ENCODE results near the gene TTC19. TPM values are rescaled to one million over a fixed set of nuclear protein-coding genes. Genes with fewer than 3 reads are reported as not detected.
A peak's percentile ranks its signal among the peaks of the same experiment; 100 is the strongest.
"Not testable (repeated sequence)": the region's sequence is repeated elsewhere in the genome, so short reads cannot be mapped to it uniquely, and the experiment has no call there.

The TTC19 gene
- total RNA-seq, 1 experiment from 2014 or later = 19.8 TPM

DNA sequence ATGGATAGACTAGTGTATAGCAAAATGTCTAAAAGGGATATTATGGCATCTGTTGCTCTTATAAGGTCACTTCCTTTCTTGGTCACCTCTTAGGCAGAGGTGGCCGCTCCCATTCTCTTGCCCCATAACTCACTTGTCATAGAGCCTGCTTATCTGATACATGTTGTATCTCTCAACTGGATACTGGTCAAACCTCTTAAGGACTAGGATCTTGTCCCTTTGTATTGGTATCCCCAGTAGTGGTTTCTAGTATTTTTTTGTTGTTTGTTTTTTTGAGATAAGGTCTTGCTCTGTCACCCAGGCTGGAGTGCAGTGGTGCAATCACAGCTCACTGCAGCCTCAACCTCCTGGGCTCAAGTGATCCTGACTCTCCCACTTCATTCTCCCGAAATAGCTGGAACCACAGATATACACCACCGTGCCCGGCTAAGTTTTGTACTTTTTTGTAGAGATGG, 27.1 kb upstream of the TTC19 start:
- DNase-seq (ENCODE audit: low read depth) = no peak

DNA sequence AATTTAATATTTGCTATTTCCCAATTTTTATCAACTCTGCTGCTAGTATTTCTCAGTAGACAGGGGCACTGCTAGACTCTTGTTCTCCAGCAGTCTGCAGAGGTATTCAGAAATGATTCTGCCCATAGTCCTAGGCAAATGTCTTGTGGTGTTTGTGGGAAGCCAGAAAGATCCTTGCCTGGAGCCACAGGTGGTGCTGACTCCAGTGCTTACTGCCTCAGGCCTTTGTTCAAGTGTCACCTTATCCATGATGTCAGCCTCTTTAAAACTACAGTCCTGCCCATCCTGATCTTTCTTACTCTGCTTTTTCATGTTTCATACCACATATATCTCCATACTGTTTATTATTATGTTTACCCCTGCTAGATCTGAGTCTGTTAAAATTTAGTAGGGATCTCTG, 26.6 kb upstream of the TTC19 start:
- peak; percentile 45 for DNase-seq (ENCODE audit: low read depth)

DNA sequence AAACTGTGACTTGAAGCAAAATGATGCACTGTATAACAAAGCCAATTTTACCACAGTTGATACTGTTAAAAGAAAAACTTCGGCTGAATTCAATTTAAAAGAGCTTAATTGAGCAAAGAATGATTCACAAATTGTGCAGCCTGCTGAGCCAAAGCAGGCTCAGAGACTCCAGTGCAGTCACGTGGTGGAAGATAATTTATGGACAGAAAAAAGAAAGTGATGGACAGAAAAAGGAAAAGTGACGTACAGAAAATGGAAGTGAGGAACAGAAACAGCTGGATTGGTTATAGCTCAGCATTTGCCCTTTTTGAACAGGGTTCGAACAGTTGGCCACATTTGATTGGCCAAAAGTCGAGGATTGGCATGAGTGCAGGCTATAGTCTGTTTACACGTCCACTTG, 25.8 kb upstream of the TTC19 start:
- DNase-seq (ENCODE audit: low read depth) = no peak

DNA sequence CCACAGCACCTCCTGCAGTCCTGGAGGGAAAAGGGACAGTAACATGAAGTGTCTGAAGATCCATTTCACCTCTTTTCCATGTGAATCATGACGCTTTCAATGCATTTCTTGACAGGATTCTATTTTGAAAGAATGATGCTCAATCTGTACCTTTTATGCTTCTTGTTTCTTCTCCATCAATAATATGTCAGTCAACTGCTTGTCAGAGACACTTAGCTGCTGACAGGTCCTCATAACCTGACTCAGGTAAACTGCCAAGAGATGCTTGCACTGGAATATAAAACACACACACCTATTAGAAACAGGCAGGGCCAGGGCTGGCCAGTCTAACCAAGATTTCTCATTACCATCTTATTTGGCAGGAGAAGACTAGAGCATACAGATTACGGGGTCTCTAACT, 21.7 kb upstream of the TTC19 start:
- DNase-seq (ENCODE audit: low read depth) = no peak

DNA sequence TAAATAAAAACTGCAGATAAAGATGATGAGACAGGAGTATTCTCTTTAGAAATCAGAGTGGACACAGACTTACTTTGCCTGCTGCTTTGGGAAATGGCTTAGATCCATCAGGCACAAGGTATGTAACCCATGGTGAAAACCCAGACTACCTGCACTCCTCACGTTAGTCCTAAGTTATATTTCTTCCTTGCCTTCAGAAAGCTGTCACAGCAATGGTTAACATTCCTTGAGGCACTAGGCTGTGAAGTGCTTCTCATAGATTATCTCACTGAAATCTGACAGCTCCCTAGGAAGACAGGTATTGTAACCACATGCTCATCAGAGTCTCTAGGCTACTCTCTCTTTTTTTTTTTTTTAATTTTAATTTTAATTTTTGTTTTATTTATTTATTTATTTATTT, 21.0 kb upstream of the TTC19 start:
- DNase-seq (ENCODE audit: low read depth) = no peak

DNA sequence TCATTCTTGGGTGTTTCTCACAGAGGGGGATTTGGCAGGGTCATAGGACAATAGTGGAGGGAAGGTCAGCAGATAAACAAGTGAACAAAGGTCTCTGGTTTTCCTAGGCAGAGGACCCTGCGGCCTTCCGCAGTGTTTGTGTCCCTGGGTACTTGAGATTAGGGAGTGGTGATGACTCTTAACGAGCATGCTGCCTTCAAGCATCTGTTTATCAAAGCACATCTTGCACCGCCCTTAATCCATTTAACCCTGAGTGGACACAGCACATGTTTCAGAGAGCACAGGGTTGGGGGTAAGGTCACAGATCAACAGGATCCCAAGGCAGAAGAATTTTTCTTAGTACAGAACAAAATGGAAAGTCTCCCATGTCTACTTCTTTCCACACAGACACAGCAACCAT, 20.6 kb upstream of the TTC19 start:
- not testable (repeated sequence) for DNase-seq (ENCODE audit: low read depth)

DNA sequence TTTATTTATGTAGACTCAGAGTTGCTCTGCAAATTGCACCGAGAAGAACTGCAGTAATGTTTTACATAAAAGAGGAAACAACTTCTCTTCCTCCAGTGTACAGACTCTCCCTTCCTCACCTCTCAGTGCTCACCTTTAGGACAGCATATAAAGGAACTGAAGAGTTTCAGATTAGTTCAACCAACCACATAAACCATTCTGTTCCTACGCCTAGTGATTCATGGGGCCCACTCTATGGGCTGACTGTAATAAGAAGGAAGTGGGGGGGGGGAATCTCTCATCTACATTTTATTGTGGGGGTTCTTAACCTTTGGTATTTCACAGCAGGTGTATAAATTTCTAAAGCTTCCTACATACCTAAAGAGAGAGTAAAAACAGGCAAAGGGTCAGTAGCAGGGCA, 18.4 kb upstream of the TTC19 start:
- DNase-seq (ENCODE audit: low read depth) = no peak

DNA sequence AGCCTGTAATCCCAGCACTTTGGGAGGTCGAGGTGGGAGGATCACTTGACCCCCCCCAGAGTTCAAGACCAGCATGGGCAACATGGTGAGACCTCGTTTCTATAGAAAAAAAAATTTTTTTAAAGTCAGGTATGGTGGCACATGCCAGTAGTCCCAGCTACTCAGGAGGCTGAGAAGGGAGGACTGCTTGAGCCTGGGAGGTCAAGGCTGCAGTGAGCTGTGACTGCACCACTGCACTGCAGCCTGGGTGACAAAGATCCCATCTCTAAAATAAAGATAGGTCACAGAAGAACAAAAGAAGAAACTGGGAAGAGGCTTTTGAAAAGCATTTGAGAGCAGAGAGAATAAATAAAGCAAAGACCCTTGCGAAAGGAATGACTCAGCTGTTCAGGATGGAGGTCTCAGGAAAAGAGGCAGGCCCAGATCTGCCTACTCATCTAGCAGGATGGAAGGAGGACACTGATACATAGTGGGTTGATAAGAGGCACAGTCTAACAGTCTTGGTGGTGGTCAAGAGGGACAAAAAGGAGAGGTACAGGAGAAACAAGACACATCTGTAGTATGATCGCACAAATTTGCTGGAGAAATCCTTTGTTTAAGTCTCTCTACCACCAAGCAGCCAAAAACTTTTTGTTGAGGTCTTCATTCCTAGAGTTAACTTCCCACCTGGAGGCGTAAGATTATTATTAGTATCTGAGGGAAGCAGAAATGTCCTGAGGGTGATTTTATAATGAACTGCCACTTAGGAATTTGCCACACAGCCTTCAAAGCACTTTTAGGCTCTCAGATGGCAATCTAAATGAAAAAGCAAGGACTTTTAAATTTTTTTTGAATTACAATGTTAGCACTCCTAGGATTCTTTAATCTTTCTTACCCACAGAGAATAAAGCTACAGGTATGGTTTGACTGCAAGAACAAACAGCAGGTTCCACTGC, 17.7 kb upstream of the TTC19 start:
- DNase-seq (ENCODE audit: low read depth) = peak; percentile 46

DNA sequence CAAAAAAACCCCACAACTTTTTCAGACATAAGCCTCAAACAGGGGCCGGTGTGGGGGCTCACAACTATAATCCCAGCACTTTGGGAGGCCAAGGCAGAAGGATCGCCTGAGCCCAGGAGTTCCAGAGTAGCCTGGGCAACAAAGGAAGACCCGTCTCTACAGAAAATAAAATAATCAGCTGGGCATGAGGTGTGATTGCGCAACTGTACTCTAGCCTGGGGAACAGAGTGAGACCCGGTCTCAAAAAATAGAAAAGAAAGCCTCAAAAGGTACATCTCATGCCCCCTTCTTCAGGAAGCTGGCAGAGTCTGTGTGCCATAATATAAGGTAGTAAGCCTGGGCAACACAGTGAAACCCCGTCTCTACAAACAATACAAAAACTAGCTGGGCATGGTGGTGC, 3.3 kb upstream of the TTC19 start:
- DNase-seq (ENCODE audit: low read depth) = no peak

DNA sequence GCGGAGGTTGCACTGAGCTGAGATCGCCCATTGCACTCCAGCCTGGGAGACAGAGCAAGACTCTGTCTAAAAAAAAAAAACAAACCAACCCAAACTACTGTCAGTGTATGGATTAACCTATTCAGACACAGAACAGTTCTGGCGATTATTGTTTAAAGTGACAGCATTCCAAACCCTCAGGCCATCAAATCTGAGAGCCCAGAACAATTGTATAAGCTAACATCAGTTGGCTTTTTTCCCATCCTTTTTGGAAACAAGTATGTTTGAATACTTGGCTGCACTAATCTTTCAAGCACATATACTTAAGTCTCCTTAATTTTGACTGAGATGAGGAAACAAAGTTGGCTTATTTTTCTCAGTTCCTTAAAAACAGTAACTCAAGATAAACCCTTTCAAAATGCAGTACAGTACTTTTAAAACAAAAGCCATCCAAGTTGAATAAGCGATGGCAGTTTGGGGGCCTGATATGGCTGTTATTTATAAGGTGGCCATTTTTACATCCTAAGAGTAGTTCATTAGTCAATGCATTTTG, 1.5 kb upstream of the TTC19 start:
- DNase-seq (ENCODE audit: low read depth) = no peak

DNA sequence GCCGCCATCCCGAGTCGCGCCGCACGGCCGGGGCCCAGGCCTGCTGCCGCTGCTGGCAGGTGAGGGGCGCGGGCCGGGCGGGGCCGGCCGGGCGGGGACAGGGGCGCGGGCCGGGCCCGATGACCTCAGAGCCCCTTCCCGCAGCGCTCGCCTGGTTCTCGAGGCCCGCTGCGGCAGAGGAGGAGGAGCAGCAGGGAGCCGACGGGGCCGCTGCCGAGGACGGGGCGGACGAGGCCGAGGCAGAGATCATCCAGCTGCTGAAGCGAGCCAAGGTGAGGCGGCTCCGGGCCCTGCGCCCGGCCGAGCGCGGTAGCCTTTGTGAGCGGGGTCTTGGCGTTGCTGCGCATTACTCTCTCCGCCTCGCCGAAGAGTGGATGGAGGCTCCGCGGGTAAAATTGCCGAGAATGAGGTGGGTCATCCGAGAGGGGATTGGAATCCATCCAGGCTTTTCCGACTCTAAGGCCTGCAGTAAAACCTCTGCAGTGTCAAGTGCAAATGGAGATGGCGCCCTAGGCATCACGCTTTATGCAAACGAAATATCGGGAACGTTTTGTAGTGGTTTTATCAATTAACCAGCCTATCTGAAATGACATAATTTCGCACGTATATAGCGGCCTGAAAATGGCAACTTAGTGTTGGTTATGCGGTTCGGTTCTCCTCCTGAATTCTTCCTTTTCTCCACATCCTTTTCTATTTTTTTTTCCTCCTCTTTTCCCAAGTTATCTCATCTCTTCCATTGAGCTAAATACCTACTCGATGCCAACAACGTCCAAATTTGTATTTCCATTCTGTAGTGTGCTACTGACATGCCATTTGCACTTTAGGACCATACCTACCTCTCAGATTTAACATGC, 577 bp downstream of the TTC19 start:
- peak; percentile 36 for DNase-seq (ENCODE audit: low read depth)

DNA sequence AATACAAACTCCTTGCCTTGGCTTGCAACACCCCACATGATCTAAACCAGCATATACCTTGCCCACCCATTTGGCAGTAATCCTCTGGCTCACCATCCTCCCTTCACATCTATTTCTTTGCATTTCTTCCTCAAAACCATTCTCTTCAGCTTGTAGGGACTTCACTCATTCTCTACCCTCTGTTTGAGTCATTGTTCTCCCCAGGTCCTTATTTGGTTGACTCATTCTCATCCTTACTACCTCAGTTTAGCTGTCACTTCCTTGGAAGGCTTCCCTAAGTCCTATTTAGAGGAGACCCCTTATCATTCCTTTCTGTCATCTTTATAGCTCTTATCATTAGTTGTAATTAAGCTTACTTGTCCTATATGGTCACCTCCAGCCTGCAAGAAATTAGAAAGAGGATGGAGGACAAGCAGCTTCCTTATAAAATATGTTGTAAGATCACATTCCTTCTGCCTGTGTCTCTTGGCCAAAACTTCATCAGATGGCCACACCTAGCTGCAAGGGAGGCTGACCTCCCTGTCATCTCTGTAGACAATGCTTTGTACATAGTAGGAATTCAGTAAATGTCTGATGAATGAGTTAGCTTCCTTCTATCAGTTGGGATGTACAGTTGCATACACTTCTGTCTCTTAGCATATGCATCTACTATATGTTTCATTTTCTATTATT, 1.7 kb downstream of the TTC19 start:
- no peak for DNase-seq (ENCODE audit: low read depth)

DNA sequence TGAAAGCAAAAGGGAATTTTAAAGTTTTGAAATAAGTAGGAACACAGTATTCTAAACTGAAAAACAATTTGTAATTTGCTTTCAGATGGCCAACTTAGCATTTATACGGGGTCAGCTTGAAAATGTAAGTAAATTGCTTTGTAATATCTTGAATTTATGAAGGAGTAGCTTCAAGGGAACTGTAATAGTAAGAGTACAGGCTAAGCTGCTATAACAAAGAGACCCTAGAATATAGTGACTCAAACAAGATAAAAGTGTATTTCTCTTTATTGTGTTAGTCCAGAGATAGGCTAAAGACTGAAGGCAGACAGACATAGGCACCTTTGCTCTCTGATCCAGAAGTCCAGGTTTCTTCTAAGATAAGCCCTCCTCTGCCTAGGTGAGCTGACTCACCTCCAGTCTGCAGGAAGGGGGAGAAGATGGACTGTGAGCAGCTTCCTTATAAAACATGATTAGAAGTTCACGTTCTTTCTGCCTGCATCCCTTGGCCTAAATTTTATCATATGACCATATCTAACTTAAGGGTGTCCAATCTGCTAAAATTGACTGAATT, 3.2 kb downstream of the TTC19 start:
- DNase-seq (ENCODE audit: low read depth) = no peak

DNA sequence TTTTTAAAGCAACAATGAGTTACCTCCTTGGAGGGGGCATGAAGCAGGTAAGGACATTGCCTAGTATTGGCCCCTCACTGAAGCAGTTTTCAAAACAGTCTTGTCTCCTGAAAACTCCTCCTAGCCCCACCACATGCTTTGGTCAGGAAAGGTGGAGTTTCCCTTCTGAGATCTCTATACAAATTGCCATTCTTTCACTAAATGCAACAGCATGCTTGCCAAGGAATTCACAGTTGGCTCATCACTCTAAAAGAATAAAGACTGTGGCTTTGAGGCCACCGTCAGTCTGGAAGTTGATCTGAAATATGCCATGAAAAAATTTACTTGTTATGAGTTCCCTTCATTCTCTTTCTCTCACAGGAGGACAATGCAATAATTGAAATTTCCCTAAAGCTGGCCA, 4.2 kb downstream of the TTC19 start:
- DNase-seq (ENCODE audit: low read depth) = no peak

DNA sequence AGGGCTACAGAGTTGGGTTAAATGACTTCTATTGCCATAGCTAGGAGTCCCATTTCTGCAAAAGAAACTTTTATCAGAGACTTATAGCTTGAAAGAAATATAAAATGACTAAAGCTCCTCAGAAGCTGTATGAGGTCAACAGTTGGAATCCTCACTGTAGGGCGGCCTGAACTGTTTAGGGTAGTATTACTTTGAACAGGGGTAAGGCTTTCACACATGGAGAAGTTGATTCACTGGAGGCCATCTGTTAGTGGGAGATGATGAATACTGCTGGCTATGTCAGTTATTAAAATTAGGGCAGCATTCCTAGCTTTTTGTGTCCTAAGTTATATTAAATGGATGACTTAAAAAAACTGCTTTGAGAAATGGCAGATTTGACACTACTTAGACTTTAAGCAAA, 6.0 kb downstream of the TTC19 start:
- no peak for DNase-seq (ENCODE audit: low read depth)

DNA sequence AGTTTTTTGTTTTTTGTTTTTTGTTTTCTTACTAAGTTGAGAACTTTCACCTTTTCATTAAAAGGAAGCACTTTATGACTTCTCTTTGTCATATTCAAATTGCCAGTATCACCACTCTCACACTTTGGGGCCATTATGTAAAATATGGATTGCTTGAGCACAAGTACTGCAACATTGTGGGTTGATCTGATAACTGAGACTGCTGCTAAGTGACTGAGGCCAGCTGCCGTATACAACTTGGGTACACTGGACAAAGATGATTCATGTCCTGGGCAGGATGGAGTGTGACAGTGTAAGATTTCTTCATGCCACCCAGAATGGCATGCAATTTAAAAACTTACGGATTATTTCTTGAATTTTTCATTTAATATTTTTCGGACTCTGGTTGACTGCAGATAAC, 7.8 kb downstream of the TTC19 start:
- no peak for DNase-seq (ENCODE audit: low read depth)

DNA sequence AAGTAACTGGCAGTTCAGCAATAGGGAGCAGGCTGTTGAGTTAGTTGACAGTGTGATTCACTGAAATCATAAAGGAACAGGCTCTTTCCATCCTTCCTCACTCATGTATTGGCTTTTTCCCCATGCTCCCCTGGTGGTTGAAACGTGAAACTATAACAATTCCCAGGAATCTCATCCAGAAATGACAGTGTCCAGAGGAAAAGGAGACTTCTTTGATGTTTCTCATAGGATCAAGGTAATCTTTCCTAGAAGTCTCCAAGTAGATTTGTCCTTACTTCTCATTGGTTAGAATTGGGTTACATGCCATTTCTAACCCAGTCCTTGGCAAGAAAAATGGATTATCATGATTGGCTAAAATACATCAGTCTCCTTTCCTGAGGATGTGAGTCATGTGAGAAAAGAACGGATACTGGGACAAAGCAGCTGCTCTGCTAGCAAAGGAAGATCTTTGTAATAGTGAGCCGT, 14.4 kb downstream of the TTC19 start:
- DNase-seq (ENCODE audit: low read depth) = peak; percentile 72

DNA sequence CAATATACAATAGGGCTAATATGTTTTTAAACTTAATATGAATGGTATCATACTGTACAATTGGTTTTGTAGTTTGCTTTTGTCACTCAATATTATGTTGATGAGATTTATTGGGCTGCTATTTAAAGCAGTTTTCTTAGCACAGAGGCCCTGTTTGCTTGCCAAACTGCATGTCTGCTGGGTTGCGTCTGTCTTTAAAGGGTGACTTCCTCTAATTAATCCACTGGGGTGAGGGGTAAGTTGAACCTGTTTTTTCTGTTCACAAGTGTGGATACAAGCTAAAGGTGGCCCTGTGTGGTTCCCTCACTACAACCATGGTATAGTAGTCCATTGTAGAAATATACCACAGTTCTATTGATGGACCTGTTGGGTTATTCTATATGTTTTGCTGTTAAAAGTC, 19.7 kb downstream of the TTC19 start:
- DNase-seq (ENCODE audit: low read depth) = no peak

DNA sequence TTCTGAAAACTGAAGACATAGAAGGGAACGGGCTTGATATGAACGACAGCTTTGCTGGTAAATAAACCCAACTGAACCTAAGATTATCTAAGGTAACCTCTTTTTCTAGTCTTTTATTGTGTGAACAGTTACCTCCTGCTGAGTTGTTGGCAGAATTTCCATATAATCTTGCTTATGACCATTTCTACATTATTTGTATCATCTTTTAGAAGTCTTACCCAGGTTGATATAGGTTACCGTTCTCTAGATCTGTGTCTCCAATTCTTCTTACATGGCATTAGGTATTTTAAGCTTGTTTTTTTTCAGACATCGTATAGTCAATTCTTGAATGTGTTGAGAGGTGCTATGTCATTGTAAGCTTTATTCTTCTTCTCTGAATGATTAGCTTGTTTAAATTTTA, 24.3 kb downstream of the TTC19 start:
- no peak for DNase-seq (ENCODE audit: low read depth)

DNA sequence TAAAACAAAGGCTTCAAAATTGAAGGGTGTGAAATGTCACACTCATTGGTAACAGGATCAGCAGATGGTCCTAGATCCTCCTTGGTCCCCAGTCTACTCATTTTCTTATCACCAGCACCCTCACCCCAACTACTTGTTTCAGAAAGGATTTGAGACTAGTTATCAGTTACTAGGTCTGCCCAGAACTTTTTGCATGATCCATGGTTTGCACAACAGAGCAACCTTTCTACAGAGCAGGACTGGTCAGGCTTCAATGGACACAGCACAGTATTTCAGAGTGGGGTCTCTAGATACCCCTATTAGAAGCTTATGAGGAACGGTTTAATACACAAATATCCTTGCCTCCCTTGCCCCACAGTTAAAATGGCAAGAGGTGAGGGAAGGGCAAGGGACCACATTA, 25.6 kb downstream of the TTC19 start:
- DNase-seq (ENCODE audit: low read depth) = no peak

DNA sequence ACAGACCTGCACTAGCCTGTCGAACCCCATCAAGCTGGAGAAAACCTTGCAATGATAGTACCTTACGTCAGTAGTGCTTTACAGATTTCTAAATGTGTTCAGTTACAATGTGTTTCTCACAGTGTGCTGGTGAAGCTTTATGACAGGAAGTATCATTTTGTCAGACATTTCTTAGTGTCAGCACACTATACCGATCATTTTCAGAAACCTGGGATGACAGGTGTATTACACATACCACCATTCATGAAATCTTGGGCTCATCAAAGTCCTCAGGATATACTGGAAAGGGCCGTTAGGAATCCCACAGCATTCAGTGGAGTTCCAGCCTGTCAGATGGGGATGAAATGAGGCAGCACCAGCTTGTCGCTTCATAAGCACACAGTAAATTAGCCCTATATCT, 27.3 kb downstream of the TTC19 start:
- DNase-seq (ENCODE audit: low read depth) = no peak

Measured in RPMI7951 (cell line).